ENCODE measurements around the gene GPC5.

The GPC5 gene

DNA sequence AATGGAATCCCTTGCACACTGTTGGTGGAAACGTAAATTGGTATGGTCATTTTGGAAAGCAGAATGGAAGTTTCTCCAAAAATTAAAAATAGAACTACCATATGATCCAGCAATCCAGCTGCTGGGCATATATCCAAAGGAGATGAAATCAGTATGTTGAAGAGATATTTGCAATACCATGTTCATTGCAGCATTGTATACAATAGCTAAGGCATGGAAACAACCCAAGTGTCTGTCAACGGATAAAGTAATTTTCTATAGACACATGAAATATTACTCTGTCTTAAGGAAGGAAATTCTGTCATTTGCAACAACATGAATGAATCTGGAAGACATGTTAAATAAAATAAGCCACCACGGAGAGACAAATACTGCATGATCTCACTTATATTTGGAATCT lies 124.7 kb downstream of the GPC5 start:
- no peak for DNase-seq (ENCODE audit: low read depth, low spot score)
- no peak for TF ChIP-seq CTCF (IDR thresholded peaks at IDR 0.05; ENCODE audit: low read depth, low read length)
- H3K4me3 ChIP-seq (ENCODE audit: low read depth, low read length) = no peak overlapping the region
- in situ Hi-C loops (cut with HindIII; ENCODE audit: low sequenced_read_pairs) = no loop called here

- no peak for DNase-seq (ENCODE audit: low read depth, low spot score)
- TF ChIP-seq CTCF (IDR thresholded peaks at IDR 0.05; ENCODE audit: low read depth, low read length) = no peak
- H3K4me3 ChIP-seq (ENCODE audit: low read depth, low read length) = no peak overlapping the region
- in situ Hi-C loops (cut with HindIII; ENCODE audit: low sequenced_read_pairs) = no loop called here
These were observed 128.2 kb downstream of the GPC5 start for GRCh38 chr13:91526543-91527033.

DNA sequence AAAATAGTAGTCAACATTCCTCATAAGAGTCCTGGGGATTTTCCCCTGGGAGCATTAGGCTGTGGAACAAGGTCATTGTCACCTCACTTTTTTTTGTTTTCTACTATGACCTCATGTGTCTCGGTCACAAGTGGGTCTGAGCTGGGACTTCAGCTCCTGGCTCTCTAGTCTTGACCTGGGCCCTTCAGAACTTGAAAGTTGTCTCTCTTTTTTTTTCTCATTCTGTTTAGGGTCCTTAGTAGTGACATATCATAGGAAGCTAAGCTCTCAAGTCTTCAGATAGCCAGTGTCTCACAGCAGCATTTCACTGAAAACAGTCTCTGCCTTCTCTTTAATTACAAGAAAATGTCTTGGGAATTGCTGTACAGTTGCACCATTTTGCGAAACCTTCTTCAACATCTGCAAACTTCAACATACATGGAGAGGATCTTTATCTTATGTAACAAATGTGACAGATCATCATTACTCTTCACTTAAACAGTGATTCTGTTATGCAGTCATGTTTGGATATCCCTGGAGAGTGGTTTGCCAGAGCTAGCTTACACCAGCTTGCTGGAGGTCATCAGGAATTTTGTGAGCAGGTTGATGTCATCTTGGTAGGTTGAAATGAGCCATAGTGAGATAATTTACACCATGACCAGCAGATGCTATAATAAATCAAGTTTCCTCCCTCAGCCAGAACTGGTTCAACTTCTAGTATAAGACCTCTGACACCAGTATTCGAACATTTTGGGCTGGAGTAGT lies 131.5 kb downstream of the GPC5 start:
- H3K4me3 ChIP-seq (ENCODE audit: low read depth, low read length) = no peak overlapping the region
- no peak for TF ChIP-seq CTCF (IDR thresholded peaks at IDR 0.05; ENCODE audit: low read depth, low read length)
- in situ Hi-C loops (cut with HindIII; ENCODE audit: low sequenced_read_pairs) = no loop called here
- DNase-seq (ENCODE audit: low read depth, low spot score) = no peak

DNA sequence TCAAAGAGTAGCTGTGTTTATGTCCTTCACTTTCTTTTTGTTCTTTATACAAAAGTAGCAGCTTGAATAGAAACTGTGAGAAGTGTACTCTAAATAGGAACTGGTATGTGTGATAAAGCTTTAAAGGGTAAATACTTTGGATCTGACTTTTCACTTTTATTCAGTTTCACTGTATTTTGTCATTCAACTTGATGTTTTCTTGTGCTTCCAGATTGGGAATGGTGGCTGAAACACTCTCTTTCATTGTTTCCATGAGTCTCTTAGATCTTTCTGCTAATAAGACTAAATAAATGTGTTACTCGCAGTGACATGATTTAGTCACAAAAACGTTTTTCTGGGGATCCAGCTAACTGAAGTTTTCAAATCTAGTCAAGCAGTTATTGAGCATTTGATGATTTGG lies 133.2 kb downstream of the GPC5 start:
- no peak overlapping the region for H3K4me3 ChIP-seq (ENCODE audit: low read depth, low read length)
- DNase-seq (ENCODE audit: low read depth, low spot score) = no peak
- in situ Hi-C loops (cut with HindIII; ENCODE audit: low sequenced_read_pairs) = no loop called here
- TF ChIP-seq CTCF (IDR thresholded peaks at IDR 0.05; ENCODE audit: low read depth, low read length) = no peak

DNA sequence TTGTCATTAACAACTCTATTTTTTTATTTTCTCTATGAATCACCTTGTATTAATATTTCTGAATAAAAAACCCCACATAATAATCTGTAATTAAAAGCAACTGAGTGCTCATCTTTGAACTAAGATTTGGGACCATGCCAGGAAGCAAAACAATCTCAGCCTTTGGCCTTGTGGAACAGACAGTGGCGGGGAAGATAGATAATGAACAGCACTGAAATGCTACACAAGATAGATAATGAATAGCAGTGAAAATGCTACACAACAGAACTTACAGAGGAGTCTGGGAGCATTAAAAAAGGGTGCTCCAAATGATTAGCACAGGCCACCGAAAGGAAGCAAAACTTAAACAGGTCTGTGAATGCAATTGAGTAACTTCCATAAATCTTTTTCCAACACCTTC lies 134.9 kb downstream of the GPC5 start:
- DNase-seq (ENCODE audit: low read depth, low spot score) = no peak
- no peak overlapping the region for H3K4me3 ChIP-seq (ENCODE audit: low read depth, low read length)
- in situ Hi-C loops (cut with HindIII; ENCODE audit: low sequenced_read_pairs) = no loop called here
- TF ChIP-seq CTCF (IDR thresholded peaks at IDR 0.05; ENCODE audit: low read depth, low read length) = no peak

GRCh38 chr13:91534996-91535395 lies 136.6 kb downstream of the GPC5 start:
- in situ Hi-C loops (cut with HindIII; ENCODE audit: low sequenced_read_pairs) = no loop called here
- no peak for TF ChIP-seq CTCF (IDR thresholded peaks at IDR 0.05; ENCODE audit: low read depth, low read length)
- DNase-seq (ENCODE audit: low read depth, low spot score) = no peak
- no peak overlapping the region for H3K4me3 ChIP-seq (ENCODE audit: low read depth, low read length)
